B cell (primary cell): Measurements from ENCODE around the gene RARS2.

ENCODE experiments used
- EZH2 ChIP-seq: IDR thresholded peaks from 2 replicates; pipeline ENCODE4 v1.6.1; 2012; ENCODE audit warnings: borderline replicate concordance, low read depth, mild to moderate bottlenecking, moderate library complexity, low read length; ENCODE audit not compliant: insufficient read depth, poor library complexity, severe bottlenecking
- TF ChIP-seq, protein P1 (sequence below): fragments of 200-600 bp; IDR thresholded peaks from one replicate; pipeline ENCODE4 v1.8.0; 2022; ENCODE audit warnings: antibody characterized with exemption, mild to moderate bottlenecking

DNA sequence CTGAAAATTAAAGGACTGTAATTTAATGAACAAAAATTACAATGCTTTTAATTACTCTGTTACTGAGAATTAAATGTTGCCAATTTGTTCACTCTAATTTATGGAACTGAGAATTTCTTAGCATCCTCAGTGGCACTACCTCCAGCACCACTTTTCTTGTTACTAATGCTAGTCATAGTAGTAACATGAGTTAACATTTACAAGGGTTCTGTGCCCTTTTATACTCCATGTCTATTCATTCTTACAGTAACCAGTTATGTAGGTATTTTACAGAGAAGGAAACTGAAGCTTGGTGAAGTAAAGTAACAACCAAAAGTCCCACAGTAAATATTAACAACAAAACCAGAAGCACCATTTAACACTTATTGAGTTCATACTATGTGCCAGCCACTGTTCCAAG is 34.3 kb downstream of the RARS2 start:
- TF ChIP-seq, protein P1, sequence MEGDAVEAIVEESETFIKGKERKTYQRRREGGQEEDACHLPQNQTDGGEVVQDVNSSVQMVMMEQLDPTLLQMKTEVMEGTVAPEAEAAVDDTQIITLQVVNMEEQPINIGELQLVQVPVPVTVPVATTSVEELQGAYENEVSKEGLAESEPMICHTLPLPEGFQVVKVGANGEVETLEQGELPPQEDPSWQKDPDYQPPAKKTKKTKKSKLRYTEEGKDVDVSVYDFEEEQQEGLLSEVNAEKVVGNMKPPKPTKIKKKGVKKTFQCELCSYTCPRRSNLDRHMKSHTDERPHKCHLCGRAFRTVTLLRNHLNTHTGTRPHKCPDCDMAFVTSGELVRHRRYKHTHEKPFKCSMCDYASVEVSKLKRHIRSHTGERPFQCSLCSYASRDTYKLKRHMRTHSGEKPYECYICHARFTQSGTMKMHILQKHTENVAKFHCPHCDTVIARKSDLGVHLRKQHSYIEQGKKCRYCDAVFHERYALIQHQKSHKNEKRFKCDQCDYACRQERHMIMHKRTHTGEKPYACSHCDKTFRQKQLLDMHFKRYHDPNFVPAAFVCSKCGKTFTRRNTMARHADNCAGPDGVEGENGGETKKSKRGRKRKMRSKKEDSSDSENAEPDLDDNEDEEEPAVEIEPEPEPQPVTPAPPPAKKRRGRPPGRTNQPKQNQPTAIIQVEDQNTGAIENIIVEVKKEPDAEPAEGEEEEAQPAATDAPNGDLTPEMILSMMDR = no peak
- TF ChIP-seq EZH2 = no peak
